Activated B cell treated with CpG ODN at 0.5 μM for 24 hours (primary cell): ENCODE data around the gene GPR156. TPM values are rescaled to one million over a fixed set of nuclear protein-coding genes. Genes with fewer than 3 reads are reported as not detected.

Experiments
- ATAC-seq: fragments of 200-7000 bp; cut with Tn5 transposase; one replicate; pipeline ENCODE4 v1.10.0; 2021; ENCODE audit warnings: low read depth, mild to moderate bottlenecking, moderate library complexity
- CTCF ChIA-PET: fragments of 350-600 bp; sonication (Branson Sonifier 250); formaldehyde crosslinking; loops from one replicate; lab custom pipeline; 2021; ENCODE audit warnings: antibody characterized with exemption; lab: Charles Lee
- POLR2A ChIA-PET: fragments of 350-600 bp; sonication (Branson Sonifier 250); formaldehyde crosslinking; loops from one replicate; lab custom pipeline; 2021; ENCODE audit warnings: antibody characterized with exemption; lab: Charles Lee
- DNase-seq: peaks from one replicate; pipeline ENCODE4 v3.0.0; 2022
- H3K27ac Mint-ChIP-seq: one replicate; pipeline ENCODE4 v1.8.0; 2020; ENCODE audit warnings: mixed read lengths
- H3K27me3 Mint-ChIP-seq: one replicate; pipeline ENCODE4 v1.8.0; 2021; ENCODE audit warnings: mixed read lengths
- H3K36me3 Mint-ChIP-seq: one replicate; pipeline ENCODE4 v1.8.0; 2021; ENCODE audit warnings: low read depth, mixed read lengths
- H3K4me1 Mint-ChIP-seq: one replicate; pipeline ENCODE4 v1.8.0; 2021; ENCODE audit warnings: mixed read lengths
- H3K4me3 Mint-ChIP-seq: one replicate; pipeline ENCODE4 v1.8.0; 2020; ENCODE audit warnings: mild to moderate bottlenecking, mixed read lengths
- H3K9me3 Mint-ChIP-seq: one replicate; pipeline ENCODE4 v1.8.0; 2020; ENCODE audit warnings: mixed read lengths
- CTCF ChIP-seq: fragments of 200-600 bp; IDR thresholded peaks from one replicate; pipeline ENCODE4 v1.8.0; 2022; ENCODE audit warnings: antibody characterized with exemption, mild to moderate bottlenecking
- intact Hi-C: fragments of 100-400 bp; cut with micrococcal nuclease; formaldehyde crosslinking; loops from one replicate; pipeline ENCODE4 v1.15.1; 2024
- total RNA-seq: library from RNA; stranded (reverse); gene quantifications from 2 replicates; pipeline ENCODE4 v1.2.3, GENCODE V29; 2022

Gene GPR156
- total RNA-seq, 1 donor from 2014 or later: 0.24 TPM

- ChIA-PET CTCF (no interaction called here), POLR2A (no interaction called here)
- TF ChIP-seq CTCF: no peak
- Mint-ChIP-seq H3K36me3 (no peaks in the 10 kb centered on the region), H3K27ac (no peak overlapping the region), H3K4me3 (no peak overlapping the region), H3K4me1 (no peaks in the 10 kb centered on the region), H3K9me3 (no peaks in the 10 kb centered on the region), H3K27me3 (peaks cover 17% of the 10 kb centered on the region)
- DNase-seq (no peak), ATAC-seq (no peak)
- intact Hi-C loops: no loop called here
Measured at GRCh38 chr3:120274739-120275167, 10.3 kb downstream of the GPR156 start.

- DNase-seq (no peak), ATAC-seq (no peak)
- POLR2A ChIA-PET: no interaction called here
- no peak overlapping the region for H3K4me3 Mint-ChIP-seq
- no peaks in the 10 kb centered on the region for H3K36me3 Mint-ChIP-seq
- TF ChIP-seq CTCF: no peak
- H3K27ac Mint-ChIP-seq: no peak overlapping the region
- intact Hi-C loops: no loop called here
- peaks cover 11% of the 10 kb centered on the region for H3K27me3 Mint-ChIP-seq
- H3K4me1 Mint-ChIP-seq: no peaks in the 10 kb centered on the region
- no peaks in the 10 kb centered on the region for H3K9me3 Mint-ChIP-seq
- CTCF ChIA-PET: no interaction called here
Measured at GRCh38 chr3:120272286-120272685, 12.7 kb downstream of the GPR156 start.

GRCh38 chr3:120265989-120266388, 19.0 kb downstream of the GPR156 start:
- H3K27ac Mint-ChIP-seq: no peak overlapping the region
- ATAC-seq: no peak

GRCh38 chr3:120264963-120265362, 20.1 kb downstream of the GPR156 start:
- no peak for TF ChIP-seq CTCF
- H3K36me3 Mint-ChIP-seq: no peaks in the 10 kb centered on the region
- no peaks in the 10 kb centered on the region for H3K9me3 Mint-ChIP-seq
- DNase-seq (no peak), ATAC-seq (no peak)
- intact Hi-C loops: no loop called here
- H3K4me3 Mint-ChIP-seq: no peak overlapping the region
- ChIA-PET POLR2A (no interaction called here), CTCF (no interaction called here)
- no peaks in the 10 kb centered on the region for H3K4me1 Mint-ChIP-seq
- peaks cover 6% of the 10 kb centered on the region for H3K27me3 Mint-ChIP-seq
- no peak overlapping the region for H3K27ac Mint-ChIP-seq

More at GRCh38 chr3:120265989-120266388, 19.0 kb downstream of the GPR156 start:
- H3K9me3 Mint-ChIP-seq: no peaks in the 10 kb centered on the region
- CTCF ChIA-PET: no interaction called here
- DNase-seq: no peak
- no peak for TF ChIP-seq CTCF
- POLR2A ChIA-PET: no interaction called here
- peaks cover 5% of the 10 kb centered on the region for H3K27me3 Mint-ChIP-seq
- intact Hi-C loops: no loop called here
- H3K36me3 Mint-ChIP-seq: no peaks in the 10 kb centered on the region
- H3K4me3 Mint-ChIP-seq: no peak overlapping the region
- H3K4me1 Mint-ChIP-seq: no peaks in the 10 kb centered on the region

GRCh38 chr3:120263792-120264191, 21.2 kb downstream of the GPR156 start:
- Mint-ChIP-seq H3K4me3 (no peak overlapping the region), H3K36me3 (no peaks in the 10 kb centered on the region), H3K27me3 (peaks cover 6% of the 10 kb centered on the region), H3K27ac (no peak overlapping the region), H3K4me1 (no peaks in the 10 kb centered on the region), H3K9me3 (no peaks in the 10 kb centered on the region)
- CTCF ChIA-PET: no interaction called here
- intact Hi-C loops: no loop called here
- ATAC-seq: no peak
- POLR2A ChIA-PET: no interaction called here
- no peak for TF ChIP-seq CTCF
- DNase-seq: no peak
